CD8-positive, alpha-beta memory T cell (primary cell): ENCODE measurements around the gene KLF7. TPM values are rescaled to one million over a fixed set of nuclear protein-coding genes. Genes with fewer than 3 reads are reported as not detected.

Experiments
- CTCF ChIA-PET: fragments of 350-600 bp; sonication (Branson Sonifier 250); formaldehyde crosslinking; loops from one replicate; lab custom pipeline; 2021; ENCODE audit warnings: antibody characterized with exemption; lab: Charles Lee
- POLR2A ChIA-PET: fragments of 350-600 bp; sonication (Branson Sonifier 250); formaldehyde crosslinking; loops from one replicate; lab custom pipeline; 2021; ENCODE audit warnings: antibody characterized with exemption; lab: Charles Lee
- DNase-seq, 5 donors: peaks; one replicate each; pipeline versions ENCODE4 v3.0.0 to v3.0.0-alpha.2; 2020 to 2022; ENCODE audit warnings: mixed read lengths in 1 of 5
- H3K27ac ChIP-seq: one replicate; pipeline ENCODE4 v1.7.0; 2013; ENCODE audit warnings: low read depth, mild to moderate bottlenecking, low read length, moderate library complexity
- H3K27me3 ChIP-seq: 2 replicates; pipeline ENCODE4 v1.7.0; 2013; ENCODE audit warnings: low read length, mild to moderate bottlenecking; ENCODE audit not compliant: insufficient read depth, poor library complexity, severe bottlenecking
- H3K36me3 ChIP-seq: 2 replicates; pipeline ENCODE4 v1.7.0; 2013; ENCODE audit warnings: mild to moderate bottlenecking, low read length, moderate library complexity; ENCODE audit not compliant: insufficient read depth
- H3K4me1 ChIP-seq: 2 replicates; pipeline ENCODE4 v1.7.0; 2013; ENCODE audit warnings: mild to moderate bottlenecking, low read length, moderate library complexity; ENCODE audit not compliant: insufficient read depth
- H3K4me3 ChIP-seq: 2 replicates; pipeline ENCODE4 v1.7.0; 2013; ENCODE audit warnings: mild to moderate bottlenecking, low read length
- H3K9me3 ChIP-seq: 2 replicates; pipeline ENCODE4 v1.7.0; 2013; ENCODE audit warnings: mild to moderate bottlenecking, low read length
- H3K27ac Mint-ChIP-seq, 8 donors: one replicate each; pipeline ENCODE4 v1.8.0; 2020 to 2021; ENCODE audit warnings: mixed read lengths in 8 of 8, mild to moderate bottlenecking in 6 of 8, inconsistent platforms in 3 of 8, moderate library complexity in 3 of 8
- H3K27me3 Mint-ChIP-seq, 2 donors: one replicate each; pipeline ENCODE4 v1.8.0; 2020 to 2021; ENCODE audit warnings: mixed read lengths in 2 of 2, mild to moderate bottlenecking in 1 of 2, moderate library complexity in 1 of 2
- H3K36me3 Mint-ChIP-seq, 3 donors: one replicate each; pipeline ENCODE4 v1.8.0; 2020 to 2021; ENCODE audit warnings: mixed read lengths in 3 of 3, inconsistent platforms in 1 of 3, mild to moderate bottlenecking in 1 of 3
- H3K4me1 Mint-ChIP-seq, 3 donors: one replicate each; pipeline ENCODE4 v1.8.0; 2020 to 2021; ENCODE audit warnings: mixed read lengths in 3 of 3, inconsistent platforms in 1 of 3, mild to moderate bottlenecking in 1 of 3
- H3K4me3 Mint-ChIP-seq, 7 donors: one replicate each; pipeline ENCODE4 v1.8.0; 2020 to 2021; ENCODE audit warnings: mixed read lengths in 7 of 7, mild to moderate bottlenecking in 6 of 7, moderate library complexity in 4 of 7, inconsistent platforms in 2 of 7
- H3K9me3 Mint-ChIP-seq, 5 donors: one replicate each; pipeline ENCODE4 v1.8.0; 2020 to 2022; ENCODE audit warnings: mixed read lengths in 5 of 5, mild to moderate bottlenecking in 3 of 5, moderate library complexity in 2 of 5, inconsistent platforms in 1 of 5
- polyA plus RNA-seq: library from polyadenylated mRNA; unstranded; fragments of 300-500 nt; fragmentation: Illumina TruSeq; gene quantifications from one replicate; pipeline ENCODE4 v1.2.3, GENCODE V29; 2021
- total RNA-seq, 2 experiments: library from RNA; stranded (reverse); gene quantifications; one replicate each; pipeline ENCODE4 v1.2.3, GENCODE V29; 2021

The KLF7 gene
- total and polyA plus RNA-seq, 3 experiments from 2014 or later: 6.4 to 12.1 (median 6.7) TPM

DNA sequence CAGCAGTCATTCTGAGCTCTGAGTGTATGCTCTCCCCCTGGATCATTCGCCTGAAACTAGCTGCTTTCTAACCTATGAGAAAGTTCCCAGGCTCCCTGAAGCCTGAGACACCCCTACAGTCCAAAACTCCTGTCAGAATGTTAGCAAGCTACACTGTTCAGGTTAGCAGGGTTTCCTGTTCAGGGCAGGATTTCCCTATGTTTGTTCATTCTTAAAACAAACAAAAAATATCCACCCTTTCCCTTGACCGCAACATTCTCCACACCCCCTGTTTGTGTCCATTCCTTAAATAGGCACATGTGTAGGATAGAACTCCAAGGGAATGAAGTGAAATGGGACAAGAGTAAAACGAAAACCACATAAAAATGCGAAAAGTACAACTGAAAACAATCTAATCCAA, 83.1 kb downstream of the KLF7 start:
- no peaks in the 10 kb centered on the region for H3K9me3 Mint-ChIP-seq
- peaks cover 0 to 10% (median 3%) of the 10 kb centered on the region in 3 donors for H3K36me3 Mint-ChIP-seq
- H3K27me3 ChIP-seq: no peaks in the 10 kb centered on the region
- H3K4me1 Mint-ChIP-seq: no peaks in the 10 kb centered on the region
- H3K27ac ChIP-seq: no peak overlapping the region
- no peak for DNase-seq
- no peak overlapping the region for H3K27ac Mint-ChIP-seq
- ChIA-PET CTCF (no interaction called here), POLR2A (no interaction called here)
- no peaks in the 10 kb centered on the region for H3K9me3 ChIP-seq
- H3K4me3 ChIP-seq: no peak overlapping the region
- H3K4me1 ChIP-seq: no peaks in the 10 kb centered on the region
- peaks cover 2 to 4% of the 10 kb centered on the region in 2 donors for H3K27me3 Mint-ChIP-seq
- H3K36me3 ChIP-seq: no peaks in the 10 kb centered on the region
- no peak overlapping the region for H3K4me3 Mint-ChIP-seq

DNA sequence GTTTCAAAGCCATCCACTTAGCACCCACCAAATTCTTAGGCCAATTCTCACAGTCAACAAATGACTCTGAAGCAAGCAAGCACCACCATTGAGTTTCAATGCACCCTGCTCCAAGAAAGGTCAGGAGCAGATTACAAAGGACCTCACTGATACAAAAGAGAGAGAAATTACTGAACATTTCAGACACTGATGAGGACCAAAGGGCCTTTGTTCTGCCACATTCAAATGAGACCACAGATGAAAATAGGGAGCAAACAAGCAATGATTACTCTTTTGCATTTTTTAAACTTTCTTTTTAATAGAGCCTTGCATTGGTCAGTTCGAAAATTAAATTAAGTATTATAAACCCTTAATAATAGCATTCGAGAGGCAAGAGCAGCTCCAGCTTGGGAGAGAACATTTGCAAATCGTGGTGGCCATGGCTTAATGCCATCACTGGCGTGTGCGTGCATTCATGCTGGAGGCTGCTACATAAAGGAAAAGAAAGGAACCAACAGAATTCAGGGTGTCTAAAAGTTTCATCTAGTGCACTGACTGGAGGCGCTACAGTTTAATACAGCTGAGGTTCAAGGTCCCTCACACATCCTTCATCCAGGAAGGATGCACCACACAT, 87.5 kb downstream of the KLF7 start:
- no peak for DNase-seq
- H3K4me1 ChIP-seq: peaks cover 17% of the 10 kb centered on the region
- CTCF ChIA-PET: no interaction called here
- H3K27me3 ChIP-seq: no peaks in the 10 kb centered on the region
- POLR2A ChIA-PET: no interaction called here
- H3K27me3 Mint-ChIP-seq: peaks cover 10 to 14% of the 10 kb centered on the region in 2 donors
- no peak overlapping the region for H3K27ac Mint-ChIP-seq
- no peak overlapping the region for H3K4me3 ChIP-seq
- H3K4me3 Mint-ChIP-seq: no peak overlapping the region
- no peaks in the 10 kb centered on the region for H3K36me3 ChIP-seq
- H3K4me1 Mint-ChIP-seq: peaks cover 14 to 17% (median 15%) of the 10 kb centered on the region in 3 donors
- H3K36me3 Mint-ChIP-seq: peaks cover 0 to 8% (median 4%) of the 10 kb centered on the region in 3 donors
- H3K9me3 ChIP-seq: no peaks in the 10 kb centered on the region
- H3K27ac ChIP-seq: no peak overlapping the region
- H3K9me3 Mint-ChIP-seq: no peaks in the 10 kb centered on the region

DNA sequence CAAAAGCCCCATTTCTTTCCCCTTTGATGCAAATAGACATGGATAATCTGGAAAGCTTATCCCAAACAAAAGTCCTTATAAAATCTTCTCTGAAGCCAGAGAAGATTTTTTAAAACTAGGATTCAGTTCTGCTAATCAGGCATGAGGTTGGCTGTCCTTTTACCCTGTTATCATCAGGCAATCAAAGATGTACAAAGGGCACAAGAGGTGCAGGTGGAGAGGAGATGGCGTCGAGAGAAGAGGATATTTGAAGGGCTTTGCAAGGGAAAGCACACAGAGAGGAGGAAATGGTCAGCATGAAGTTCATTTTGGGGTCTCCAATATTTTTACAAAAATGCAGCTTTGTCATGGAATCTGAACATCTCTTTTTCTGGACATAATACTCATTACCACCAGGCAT, 88.5 kb downstream of the KLF7 start:
- ChIA-PET CTCF (no interaction called here), POLR2A (no interaction called here)
- no peak for DNase-seq

DNA sequence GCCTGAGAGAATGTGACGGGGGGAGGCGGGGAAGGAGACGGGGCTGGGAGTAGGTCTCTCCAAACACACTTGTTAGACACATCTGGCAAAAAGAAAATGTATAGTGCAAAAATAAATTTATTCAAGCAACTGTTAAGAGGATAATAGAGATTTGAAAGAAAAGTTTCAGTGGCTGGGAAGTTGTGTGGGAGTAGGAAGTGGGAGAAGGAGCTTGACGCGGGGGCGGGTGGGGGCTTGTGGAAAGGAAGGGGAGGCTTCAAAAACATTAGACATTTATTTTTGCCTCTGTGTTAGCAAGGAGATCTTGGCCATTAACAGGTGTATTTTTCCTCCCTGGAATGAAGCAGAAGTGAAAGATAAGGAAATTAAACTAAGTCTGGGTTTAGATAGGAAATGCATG, 90.3 kb downstream of the KLF7 start:
- no peaks in the 10 kb centered on the region for H3K36me3 ChIP-seq
- no peak overlapping the region for H3K4me3 ChIP-seq
- CTCF ChIA-PET: no interaction called here
- DNase-seq: no peak
- peaks cover 17 to 31% of the 10 kb centered on the region in 2 donors for H3K27me3 Mint-ChIP-seq
- no peaks in the 10 kb centered on the region for H3K9me3 ChIP-seq
- POLR2A ChIA-PET: no interaction called here
- no peak overlapping the region for H3K27ac ChIP-seq
- H3K4me1 Mint-ChIP-seq: peaks cover 14 to 18% (median 15%) of the 10 kb centered on the region in 3 donors
- H3K9me3 Mint-ChIP-seq: no peaks in the 10 kb centered on the region
- H3K27ac Mint-ChIP-seq: no peak overlapping the region
- peaks cover 0 to 3% (median 1%) of the 10 kb centered on the region in 3 donors for H3K36me3 Mint-ChIP-seq
- no peaks in the 10 kb centered on the region for H3K27me3 ChIP-seq
- peaks cover 19% of the 10 kb centered on the region for H3K4me1 ChIP-seq
- no peak overlapping the region for H3K4me3 Mint-ChIP-seq

More for the DNA sequence above, 88.5 kb downstream of the KLF7 start:
- Mint-ChIP-seq H3K27ac (peak overlapping the region in 1 of 8 donors; percentile 62), H3K9me3 (no peaks in the 10 kb centered on the region), H3K4me3 (no peak overlapping the region), H3K27me3 (peaks cover 13 to 20% of the 10 kb centered on the region in 2 donors), H3K36me3 (peaks cover 0 to 8% (median 4%) of the 10 kb centered on the region in 3 donors), H3K4me1 (peaks cover 14 to 18% (median 15%) of the 10 kb centered on the region in 3 donors)
- Histone ChIP-seq H3K27ac (no peak overlapping the region), H3K36me3 (no peaks in the 10 kb centered on the region), H3K27me3 (no peaks in the 10 kb centered on the region), H3K4me3 (no peak overlapping the region), H3K9me3 (no peaks in the 10 kb centered on the region), H3K4me1 (peaks cover 19% of the 10 kb centered on the region)

DNA sequence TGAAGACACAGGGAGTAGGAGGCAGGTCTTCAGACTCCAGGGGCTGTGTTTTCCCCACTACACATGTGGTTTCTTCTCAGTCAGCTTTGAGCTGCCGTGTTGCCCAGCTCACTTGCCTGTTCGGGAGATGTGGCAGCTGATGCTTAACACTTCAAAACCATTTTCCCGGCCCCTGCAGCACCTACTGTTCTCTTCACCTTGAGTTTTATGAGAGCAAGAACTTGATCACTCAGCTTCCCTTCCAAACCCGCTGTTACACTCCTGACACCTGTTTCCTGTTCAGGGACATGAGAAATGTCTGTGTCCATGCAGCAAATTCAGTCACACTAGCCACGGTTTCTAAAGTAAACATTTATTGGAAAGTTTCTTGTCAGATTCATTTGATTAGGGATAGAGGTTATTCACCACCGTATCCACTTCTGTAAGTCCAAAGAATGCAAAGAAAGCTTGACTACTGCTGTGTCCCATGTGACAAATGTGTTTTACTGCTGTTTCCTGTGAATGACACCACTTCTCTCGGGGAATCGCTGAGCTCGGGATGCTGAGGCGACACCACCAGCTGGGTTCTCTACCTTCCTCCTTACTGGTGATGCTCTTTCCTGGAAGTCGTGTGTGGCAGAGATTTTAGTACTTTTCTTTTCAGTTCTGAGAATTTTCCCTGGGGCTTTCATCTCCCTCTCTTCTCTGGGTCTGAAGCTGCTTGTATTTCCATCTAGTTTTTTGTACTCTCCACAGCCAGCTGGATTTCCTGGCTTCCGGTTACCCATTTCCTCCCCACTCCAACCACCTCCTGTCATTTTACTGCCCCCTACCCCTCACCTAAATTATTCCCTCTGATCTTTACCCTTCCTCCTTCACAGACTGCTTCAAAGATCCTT, 91.7 kb downstream of the KLF7 start:
- H3K9me3 ChIP-seq: no peaks in the 10 kb centered on the region
- no peaks in the 10 kb centered on the region for H3K27me3 ChIP-seq
- Mint-ChIP-seq H3K27me3 (peaks cover 15 to 35% of the 10 kb centered on the region in 2 donors), H3K4me1 (peaks cover 14 to 18% (median 15%) of the 10 kb centered on the region in 3 donors), H3K36me3 (peaks cover 0 to 3% (median 0%) of the 10 kb centered on the region in 3 donors), H3K27ac (peak overlapping the region in 2 of 8 donors; percentile 20 to 75), H3K4me3 (peak overlapping the region in 4 of 7 donors; percentile 12 to 37 (median 26)), H3K9me3 (no peaks in the 10 kb centered on the region)
- peak in 1 of 5 donors; percentile 10 for DNase-seq
- CTCF ChIA-PET: no interaction called here
- POLR2A ChIA-PET: no interaction called here
- H3K27ac ChIP-seq: no peak overlapping the region
- H3K4me1 ChIP-seq: peaks cover 19% of the 10 kb centered on the region
- no peaks in the 10 kb centered on the region for H3K36me3 ChIP-seq
- peak overlapping the region; percentile 5 for H3K4me3 ChIP-seq

DNA sequence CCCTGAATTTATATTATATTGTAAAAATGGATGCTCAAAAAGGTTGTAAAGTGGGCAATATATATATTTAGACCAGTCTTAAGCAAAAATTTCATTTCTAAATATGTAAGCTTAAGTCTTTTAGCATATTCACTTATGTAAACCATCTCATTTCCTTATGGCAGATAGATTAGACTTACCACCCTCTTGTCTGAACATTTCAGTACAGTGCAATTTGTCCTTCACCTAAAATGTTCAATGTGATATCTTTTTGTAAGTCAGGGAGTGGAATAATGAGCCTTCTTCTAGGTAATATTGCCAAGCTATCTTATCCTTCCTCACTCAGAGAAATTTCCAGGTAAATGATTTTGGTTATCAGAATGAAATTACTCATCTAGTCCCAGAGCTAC, 92.3 kb downstream of the KLF7 start:
- no peaks in the 10 kb centered on the region for H3K27me3 ChIP-seq
- Mint-ChIP-seq H3K27ac (no peak overlapping the region), H3K27me3 (peaks cover 15 to 35% of the 10 kb centered on the region in 2 donors), H3K36me3 (peaks cover 0 to 3% (median 0%) of the 10 kb centered on the region in 3 donors), H3K4me1 (peaks cover 14 to 18% (median 15%) of the 10 kb centered on the region in 3 donors), H3K4me3 (no peak overlapping the region), H3K9me3 (no peaks in the 10 kb centered on the region)
- H3K4me3 ChIP-seq: peak overlapping the region; percentile 5
- no peaks in the 10 kb centered on the region for H3K9me3 ChIP-seq
- POLR2A ChIA-PET: no interaction called here
- no peak overlapping the region for H3K27ac ChIP-seq
- no peaks in the 10 kb centered on the region for H3K36me3 ChIP-seq
- no peak for DNase-seq
- H3K4me1 ChIP-seq: peaks cover 19% of the 10 kb centered on the region
- CTCF ChIA-PET: no interaction called here

DNA sequence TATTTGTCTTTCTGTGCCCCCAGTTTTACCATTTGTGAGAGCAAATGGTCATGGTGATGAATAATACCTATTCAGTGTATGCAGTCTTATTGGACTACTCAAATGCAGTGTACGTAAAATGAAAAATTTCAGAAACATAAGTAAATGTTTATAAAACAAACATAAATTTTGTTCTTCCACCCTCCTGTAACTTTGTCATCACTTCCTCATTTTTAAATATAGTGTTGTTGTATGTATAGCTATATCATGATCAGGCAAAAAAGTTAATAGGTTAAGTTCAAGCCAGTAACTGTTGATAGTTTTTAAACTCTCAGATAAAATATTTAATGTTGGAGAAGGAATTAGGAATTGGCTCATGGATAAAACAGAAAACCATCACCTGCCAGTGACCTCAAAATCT, 93.2 kb downstream of the KLF7 start:
- no peaks in the 10 kb centered on the region for H3K27me3 ChIP-seq
- ChIA-PET POLR2A (no interaction called here), CTCF (no interaction called here)
- H3K4me1 ChIP-seq: peaks cover 19% of the 10 kb centered on the region
- H3K36me3 ChIP-seq: no peaks in the 10 kb centered on the region
- Mint-ChIP-seq H3K27ac (no peak overlapping the region), H3K9me3 (no peaks in the 10 kb centered on the region), H3K36me3 (peaks cover 0 to 3% (median 0%) of the 10 kb centered on the region in 3 donors), H3K4me3 (no peak overlapping the region), H3K4me1 (peaks cover 14 to 18% (median 15%) of the 10 kb centered on the region in 3 donors), H3K27me3 (peaks cover 15 to 35% of the 10 kb centered on the region in 2 donors)
- DNase-seq: no peak
- no peak overlapping the region for H3K27ac ChIP-seq
- no peaks in the 10 kb centered on the region for H3K9me3 ChIP-seq
- H3K4me3 ChIP-seq: no peak overlapping the region

DNA sequence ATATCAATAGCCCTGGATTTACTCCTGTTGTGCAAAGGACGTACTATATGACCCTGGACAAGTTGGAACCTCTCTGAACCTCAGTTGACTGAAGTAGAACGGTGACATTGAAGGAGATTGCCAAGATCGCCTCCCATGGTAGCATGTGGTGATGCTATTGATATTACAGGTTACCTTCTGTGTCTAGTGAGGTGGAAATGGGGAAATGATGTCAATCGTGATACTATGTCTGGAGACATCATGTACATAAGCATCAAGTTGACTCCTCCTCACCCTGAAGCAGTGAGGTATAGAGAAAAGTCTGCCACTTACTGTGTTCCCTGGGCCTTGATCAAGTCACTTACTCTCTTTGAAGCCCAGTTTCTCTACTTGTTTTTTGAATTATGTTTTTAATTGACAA, 93.9 kb downstream of the KLF7 start:
- Histone ChIP-seq H3K4me1 (peaks cover 19% of the 10 kb centered on the region), H3K27ac (no peak overlapping the region), H3K36me3 (no peaks in the 10 kb centered on the region), H3K9me3 (no peaks in the 10 kb centered on the region), H3K27me3 (no peaks in the 10 kb centered on the region), H3K4me3 (no peak overlapping the region)
- POLR2A ChIA-PET: no interaction called here
- no peak for DNase-seq
- no peak overlapping the region for H3K27ac Mint-ChIP-seq
- CTCF ChIA-PET: no interaction called here
- peaks cover 15 to 35% of the 10 kb centered on the region in 2 donors for H3K27me3 Mint-ChIP-seq
- peaks cover 0 to 3% (median 0%) of the 10 kb centered on the region in 3 donors for H3K36me3 Mint-ChIP-seq
- H3K4me1 Mint-ChIP-seq: peaks cover 14 to 18% (median 15%) of the 10 kb centered on the region in 3 donors
- no peaks in the 10 kb centered on the region for H3K9me3 Mint-ChIP-seq
- H3K4me3 Mint-ChIP-seq: no peak overlapping the region
